ENCODE measurements around the gene ZNF48. TPM values are rescaled to one million over a fixed set of nuclear protein-coding genes. Genes with fewer than 3 reads are reported as not detected.

The ZNF48 gene
- total RNA-seq, 1 donor from 2014 or later: 40.4 TPM

DNA sequence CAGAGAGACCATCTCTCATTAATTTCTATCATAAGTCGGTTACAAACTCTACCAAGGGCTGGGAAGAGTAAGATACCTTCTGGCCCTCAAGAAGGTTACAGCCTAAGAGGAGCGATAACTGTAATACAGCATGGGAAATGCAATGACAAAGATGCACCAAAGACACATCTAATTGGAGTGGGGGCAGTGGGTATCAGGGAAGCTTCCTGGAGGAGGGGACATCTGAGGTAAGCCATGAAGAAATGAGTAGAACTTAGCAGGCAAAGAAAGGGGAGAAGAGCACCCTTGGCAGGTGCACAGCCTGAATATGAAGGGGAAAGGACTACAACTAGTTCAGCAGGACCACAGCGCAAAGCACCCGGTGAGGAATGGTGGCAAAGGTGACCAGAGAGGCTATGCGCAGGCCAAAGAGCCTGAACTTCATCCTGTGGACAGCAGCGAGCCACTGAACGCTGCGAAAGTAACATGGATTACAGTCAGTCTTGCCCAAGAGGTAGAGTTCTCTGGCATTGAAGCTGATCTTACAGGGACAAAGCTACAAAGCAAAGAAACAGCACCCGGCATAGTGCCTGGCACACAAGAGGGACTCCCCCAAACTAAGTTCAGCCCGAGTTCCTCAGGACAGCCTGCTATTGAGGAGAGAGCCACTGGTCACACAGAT is 27.7 kb upstream of the ZNF48 start:
- H3K36me3 Mint-ChIP-seq (ENCODE audit: low read depth, unreplicated experiment): peaks cover 25% of the 10 kb centered on the region
- peaks cover 35% of the 10 kb centered on the region for H3K4me1 Mint-ChIP-seq (ENCODE audit: unreplicated experiment)
- H3K4me3 Mint-ChIP-seq (ENCODE audit: unreplicated experiment): peak overlapping the region; percentile 93
- H3K27me3 Mint-ChIP-seq (ENCODE audit: unreplicated experiment): peaks cover 15% of the 10 kb centered on the region
- peak overlapping the region; percentile 37 for H3K27ac Mint-ChIP-seq (ENCODE audit: unreplicated experiment)
- H3K9me3 Mint-ChIP-seq (ENCODE audit: unreplicated experiment): no peaks in the 10 kb centered on the region
- no peak for DNase-seq (ENCODE audit: low spot score)
- TF ChIP-seq CTCF (IDR thresholded peaks at IDR 0.05; ENCODE audit: unreplicated experiment): no peak

GRCh38 chr16:30368122-30368791 is 27.0 kb upstream of the ZNF48 start:
- H3K4me3 Mint-ChIP-seq (ENCODE audit: unreplicated experiment): peak overlapping the region; percentile 93
- H3K9me3 Mint-ChIP-seq (ENCODE audit: unreplicated experiment): no peaks in the 10 kb centered on the region
- peak overlapping the region; percentile 81 for H3K27ac Mint-ChIP-seq (ENCODE audit: unreplicated experiment)
- H3K4me1 Mint-ChIP-seq (ENCODE audit: unreplicated experiment): peaks cover 35% of the 10 kb centered on the region
- DNase-seq (ENCODE audit: low spot score): no peak
- no peak for TF ChIP-seq CTCF (IDR thresholded peaks at IDR 0.05; ENCODE audit: unreplicated experiment)
- H3K36me3 Mint-ChIP-seq (ENCODE audit: low read depth, unreplicated experiment): peaks cover 20% of the 10 kb centered on the region
- H3K27me3 Mint-ChIP-seq (ENCODE audit: unreplicated experiment): peaks cover 15% of the 10 kb centered on the region

GRCh38 chr16:30368792-30369090 is 26.5 kb upstream of the ZNF48 start:
- Mint-ChIP-seq H3K4me3 (ENCODE audit: unreplicated experiment) (peak overlapping the region; percentile 93), H3K27me3 (ENCODE audit: unreplicated experiment) (peaks cover 14% of the 10 kb centered on the region), H3K9me3 (ENCODE audit: unreplicated experiment) (no peaks in the 10 kb centered on the region), H3K27ac (ENCODE audit: unreplicated experiment) (peak overlapping the region; percentile 52), H3K4me1 (ENCODE audit: unreplicated experiment) (peaks cover 35% of the 10 kb centered on the region), H3K36me3 (ENCODE audit: low read depth, unreplicated experiment) (peaks cover 15% of the 10 kb centered on the region)
- no peak for TF ChIP-seq CTCF (IDR thresholded peaks at IDR 0.05; ENCODE audit: unreplicated experiment)
- no peak for DNase-seq (ENCODE audit: low spot score)

DNA sequence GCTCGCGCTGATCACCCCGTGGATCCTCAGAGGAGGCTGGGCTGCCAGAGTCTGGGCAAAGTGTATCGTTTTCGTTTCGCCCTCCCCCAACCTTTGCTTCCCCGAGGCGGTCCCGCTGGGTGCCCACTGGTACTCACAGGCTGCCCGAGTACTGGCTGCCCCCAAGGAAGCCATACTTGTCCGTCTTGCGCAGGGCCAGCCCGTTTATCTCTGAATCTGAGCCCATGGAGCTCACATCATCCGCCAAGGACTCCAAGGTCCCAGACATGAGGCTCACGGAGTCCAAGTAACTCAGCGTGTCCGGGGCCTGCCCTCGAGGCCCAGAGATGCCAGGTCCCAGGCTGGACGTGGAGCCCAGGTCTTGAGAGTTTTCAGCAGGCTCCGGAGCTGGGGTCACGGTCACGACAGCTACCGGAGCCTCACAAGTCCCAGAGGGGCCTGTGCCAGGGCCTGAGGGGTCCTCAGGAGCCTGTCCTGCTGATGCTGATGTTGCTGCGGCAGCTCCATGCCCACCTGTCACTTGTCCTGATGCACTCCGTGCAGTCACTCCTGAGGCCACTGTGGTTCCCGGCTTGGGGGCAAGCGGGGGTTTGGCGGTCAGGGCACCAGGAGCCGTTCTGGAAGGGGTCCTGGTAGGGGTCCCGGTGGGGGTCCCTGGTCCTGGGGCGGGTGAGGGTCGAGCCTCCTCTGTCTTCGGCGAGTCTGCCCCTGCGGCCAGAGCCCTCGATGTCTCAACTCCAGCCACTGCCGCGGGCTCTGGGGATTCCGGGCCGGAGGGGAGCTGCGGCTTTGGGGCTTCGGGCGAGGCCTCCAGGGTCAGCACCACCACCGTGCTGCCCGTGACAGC is 25.9 kb upstream of the ZNF48 start:
- H3K27ac Mint-ChIP-seq (ENCODE audit: unreplicated experiment): peak overlapping the region; percentile 52
- TF ChIP-seq CTCF (IDR thresholded peaks at IDR 0.05; ENCODE audit: unreplicated experiment): no peak
- H3K27me3 Mint-ChIP-seq (ENCODE audit: unreplicated experiment): peaks cover 14% of the 10 kb centered on the region
- H3K4me1 Mint-ChIP-seq (ENCODE audit: unreplicated experiment): peaks cover 35% of the 10 kb centered on the region
- DNase-seq (ENCODE audit: low spot score): peak; percentile 31
- peak overlapping the region; percentile 93 for H3K4me3 Mint-ChIP-seq (ENCODE audit: unreplicated experiment)
- H3K36me3 Mint-ChIP-seq (ENCODE audit: low read depth, unreplicated experiment): peaks cover 15% of the 10 kb centered on the region
- no peaks in the 10 kb centered on the region for H3K9me3 Mint-ChIP-seq (ENCODE audit: unreplicated experiment)
